ENCODE results near the gene NMT2.

DNA sequence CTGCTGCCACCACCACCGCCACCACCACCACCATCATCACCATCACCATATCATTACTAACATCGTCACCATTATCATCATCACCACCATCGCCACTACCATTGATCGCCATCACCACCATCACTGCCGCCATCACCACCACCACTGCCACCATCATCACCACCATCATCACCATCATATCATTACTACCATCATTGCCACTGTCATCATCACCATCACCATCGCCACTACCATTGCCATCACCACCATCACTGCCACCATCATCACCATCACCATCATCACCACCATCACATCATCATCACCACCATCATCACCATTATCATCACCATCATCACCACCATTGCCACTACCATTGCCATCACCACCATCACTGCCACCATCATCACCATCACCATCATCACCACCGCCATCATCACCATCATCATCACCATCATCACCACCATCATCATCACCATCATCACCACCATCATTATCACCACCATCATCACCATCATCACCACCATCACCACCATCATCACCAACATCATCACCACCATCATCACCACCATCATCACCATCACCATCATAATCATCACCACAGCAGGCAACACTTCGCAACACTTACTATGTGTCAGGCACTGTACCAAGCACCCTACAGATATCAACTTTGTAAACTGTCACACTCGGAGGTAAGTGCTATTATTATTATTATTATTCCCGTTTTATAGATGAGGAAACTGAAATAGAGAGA, 19.3 kb downstream of the NMT2 start:
- TF ChIP-seq, protein P1, sequence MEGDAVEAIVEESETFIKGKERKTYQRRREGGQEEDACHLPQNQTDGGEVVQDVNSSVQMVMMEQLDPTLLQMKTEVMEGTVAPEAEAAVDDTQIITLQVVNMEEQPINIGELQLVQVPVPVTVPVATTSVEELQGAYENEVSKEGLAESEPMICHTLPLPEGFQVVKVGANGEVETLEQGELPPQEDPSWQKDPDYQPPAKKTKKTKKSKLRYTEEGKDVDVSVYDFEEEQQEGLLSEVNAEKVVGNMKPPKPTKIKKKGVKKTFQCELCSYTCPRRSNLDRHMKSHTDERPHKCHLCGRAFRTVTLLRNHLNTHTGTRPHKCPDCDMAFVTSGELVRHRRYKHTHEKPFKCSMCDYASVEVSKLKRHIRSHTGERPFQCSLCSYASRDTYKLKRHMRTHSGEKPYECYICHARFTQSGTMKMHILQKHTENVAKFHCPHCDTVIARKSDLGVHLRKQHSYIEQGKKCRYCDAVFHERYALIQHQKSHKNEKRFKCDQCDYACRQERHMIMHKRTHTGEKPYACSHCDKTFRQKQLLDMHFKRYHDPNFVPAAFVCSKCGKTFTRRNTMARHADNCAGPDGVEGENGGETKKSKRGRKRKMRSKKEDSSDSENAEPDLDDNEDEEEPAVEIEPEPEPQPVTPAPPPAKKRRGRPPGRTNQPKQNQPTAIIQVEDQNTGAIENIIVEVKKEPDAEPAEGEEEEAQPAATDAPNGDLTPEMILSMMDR (IDR thresholded peaks at IDR 0.05), result no peak
- TF ChIP-seq POLR2A (IDR thresholded peaks at IDR 0.05) (no peak), EP300 (IDR thresholded peaks at IDR 0.05) (no peak), POLR2AphosphoS5 (IDR thresholded peaks at IDR 0.05) (no peak)

Data from sigmoid colon (tissue), 4 donors.